ENCODE data around the gene FAM174B.

- TF ChIP-seq, protein P1, sequence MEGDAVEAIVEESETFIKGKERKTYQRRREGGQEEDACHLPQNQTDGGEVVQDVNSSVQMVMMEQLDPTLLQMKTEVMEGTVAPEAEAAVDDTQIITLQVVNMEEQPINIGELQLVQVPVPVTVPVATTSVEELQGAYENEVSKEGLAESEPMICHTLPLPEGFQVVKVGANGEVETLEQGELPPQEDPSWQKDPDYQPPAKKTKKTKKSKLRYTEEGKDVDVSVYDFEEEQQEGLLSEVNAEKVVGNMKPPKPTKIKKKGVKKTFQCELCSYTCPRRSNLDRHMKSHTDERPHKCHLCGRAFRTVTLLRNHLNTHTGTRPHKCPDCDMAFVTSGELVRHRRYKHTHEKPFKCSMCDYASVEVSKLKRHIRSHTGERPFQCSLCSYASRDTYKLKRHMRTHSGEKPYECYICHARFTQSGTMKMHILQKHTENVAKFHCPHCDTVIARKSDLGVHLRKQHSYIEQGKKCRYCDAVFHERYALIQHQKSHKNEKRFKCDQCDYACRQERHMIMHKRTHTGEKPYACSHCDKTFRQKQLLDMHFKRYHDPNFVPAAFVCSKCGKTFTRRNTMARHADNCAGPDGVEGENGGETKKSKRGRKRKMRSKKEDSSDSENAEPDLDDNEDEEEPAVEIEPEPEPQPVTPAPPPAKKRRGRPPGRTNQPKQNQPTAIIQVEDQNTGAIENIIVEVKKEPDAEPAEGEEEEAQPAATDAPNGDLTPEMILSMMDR (IDR thresholded peaks at IDR 0.05 in 2 of 3, conservative IDR thresholded peaks at IDR 0.05 in 1 of 3; ENCODE audit: borderline replicate concordance in 1 of 3, insufficient read depth in 1 of 3, low read depth in 2 of 3, low read length in 2 of 3): no peak
- TF ChIP-seq REST (IDR thresholded peaks at IDR 0.05; ENCODE audit: low read depth) (no peak), RAD21 (IDR thresholded peaks at IDR 0.05; ENCODE audit: low read depth) (no peak), YY1 (IDR thresholded peaks at IDR 0.05; ENCODE audit: extremely low read depth, insufficient replicate concordance, low read depth, low read length) (no peak), EGR1 (IDR thresholded peaks at IDR 0.05; ENCODE audit: low read depth) (no peak), SP1 (IDR thresholded peaks at IDR 0.05; ENCODE audit: low read depth) (no peak), CBX3 (IDR thresholded peaks at IDR 0.05; ENCODE audit: low read depth) (no peak), EZH2phosphoT487 (IDR thresholded peaks at IDR 0.05; ENCODE audit: borderline replicate concordance) (no peak), ZNF274 (IDR thresholded peaks at IDR 0.05; ENCODE audit: low read depth, low read length) (no peak), POLR2AphosphoS5 (IDR thresholded peaks at IDR 0.05; ENCODE audit: low read depth, low read length) (no peak)
Measured at GRCh38 chr15:92597548-92597947, 58.0 kb downstream of the FAM174B start.

All from HCT116 (cell line).